ENCODE measurements around the gene ETNK1.
"Not testable (repeated sequence)": the region's sequence is repeated elsewhere in the genome, so short reads cannot be mapped to it uniquely, and the experiment has no call there.

DNA sequence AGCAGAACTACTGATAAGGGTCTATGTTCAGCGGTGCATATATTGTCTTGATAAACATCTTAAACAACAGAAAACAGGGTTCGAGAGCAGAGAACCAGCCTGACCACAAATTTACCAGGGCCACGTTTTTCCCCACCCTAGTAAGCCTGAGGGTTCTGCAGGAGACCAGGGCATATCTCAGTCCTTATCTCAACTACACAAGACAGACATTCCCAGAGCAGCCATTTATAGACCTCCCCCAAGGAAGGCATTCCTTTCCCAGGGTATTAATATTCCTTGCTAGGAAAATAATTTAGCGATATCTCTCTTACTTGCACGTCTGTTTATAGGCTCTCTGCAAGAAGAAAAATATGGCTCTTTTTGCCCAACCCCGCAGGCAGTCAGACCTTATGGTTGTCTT is 12.1 kb upstream of the ETNK1 start:
- TF ChIP-seq, protein P1, sequence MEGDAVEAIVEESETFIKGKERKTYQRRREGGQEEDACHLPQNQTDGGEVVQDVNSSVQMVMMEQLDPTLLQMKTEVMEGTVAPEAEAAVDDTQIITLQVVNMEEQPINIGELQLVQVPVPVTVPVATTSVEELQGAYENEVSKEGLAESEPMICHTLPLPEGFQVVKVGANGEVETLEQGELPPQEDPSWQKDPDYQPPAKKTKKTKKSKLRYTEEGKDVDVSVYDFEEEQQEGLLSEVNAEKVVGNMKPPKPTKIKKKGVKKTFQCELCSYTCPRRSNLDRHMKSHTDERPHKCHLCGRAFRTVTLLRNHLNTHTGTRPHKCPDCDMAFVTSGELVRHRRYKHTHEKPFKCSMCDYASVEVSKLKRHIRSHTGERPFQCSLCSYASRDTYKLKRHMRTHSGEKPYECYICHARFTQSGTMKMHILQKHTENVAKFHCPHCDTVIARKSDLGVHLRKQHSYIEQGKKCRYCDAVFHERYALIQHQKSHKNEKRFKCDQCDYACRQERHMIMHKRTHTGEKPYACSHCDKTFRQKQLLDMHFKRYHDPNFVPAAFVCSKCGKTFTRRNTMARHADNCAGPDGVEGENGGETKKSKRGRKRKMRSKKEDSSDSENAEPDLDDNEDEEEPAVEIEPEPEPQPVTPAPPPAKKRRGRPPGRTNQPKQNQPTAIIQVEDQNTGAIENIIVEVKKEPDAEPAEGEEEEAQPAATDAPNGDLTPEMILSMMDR (IDR thresholded peaks at IDR 0.05; ENCODE audit: low read depth, low read length), result not testable (repeated sequence)
- not testable (repeated sequence) for TF ChIP-seq EZH2phosphoT487 (IDR thresholded peaks at IDR 0.05; ENCODE audit: low read depth)

Data from OCI-LY3 (cell line).